ENCODE measurements around the gene ADCY3. TPM values are rescaled to one million over a fixed set of nuclear protein-coding genes. Genes with fewer than 3 reads are reported as not detected.

ADCY3 gene
- polyA plus RNA-seq, 1 of the 3 experiments (the other 2 are of a cell fraction): 53.9 TPM

DNA sequence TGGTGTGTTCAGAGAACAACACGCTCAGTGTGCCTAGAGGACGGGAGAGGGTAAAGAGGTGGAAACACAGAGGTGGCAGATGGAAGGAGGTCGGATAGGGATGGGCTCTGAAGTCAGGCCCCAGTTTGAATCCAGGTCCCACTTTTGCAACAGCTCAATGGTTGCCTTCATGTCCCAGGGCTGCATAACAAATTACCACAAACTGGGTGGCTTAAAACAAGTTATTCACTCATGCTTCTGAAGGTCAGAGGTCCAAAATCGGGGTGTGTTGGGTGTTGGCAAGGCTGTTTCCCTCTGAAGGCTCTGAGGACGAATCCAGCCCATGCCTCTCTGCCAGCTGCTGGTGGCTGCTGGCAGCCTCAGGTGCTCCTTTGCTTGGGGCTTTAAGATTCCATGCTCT, 12.7 kb upstream of the ADCY3 start:
- ChIA-PET POLR2A (interaction anchor here (0.7 kb wide), 1 partner anchor 9 kb away, joined by 6 read pairs; no protein-coding TSS in a partner anchor), CTCF (interaction anchor here (0.9 kb wide), 1 partner anchor 43 kb away, joined by 3 read pairs; no protein-coding TSS in a partner anchor)
- Histone ChIP-seq H3F3A (replicated peaks; ENCODE audit: insufficient read depth) (no peaks in the 10 kb centered on the region), H3K9ac (no peak overlapping the region), H3K4me2 (no peak overlapping the region), H3K79me2 (ENCODE audit: insufficient read depth) (no peaks in the 10 kb centered on the region), H3K9me2 (no peaks in the 10 kb centered on the region), H3K27ac (ENCODE audit: low read depth in 2 of 2, low read length in 1 of 2) (no peak overlapping the region), H2AFZ (ENCODE audit: low read depth) (no peak overlapping the region), H3K36me3 (replicated peaks in 1 of 2; ENCODE audit: control insufficient read depth in 1 of 2, insufficient read depth in 2 of 2, low read length in 1 of 2) (no peaks in the 10 kb centered on the region), H4K20me1 (ENCODE audit: insufficient read depth) (no peaks in the 10 kb centered on the region), H3K4me1 (ENCODE audit: control insufficient read depth in 1 of 2, insufficient read depth in 2 of 2, low read depth in 1 of 2, low read length in 1 of 2) (no peaks in the 10 kb centered on the region), H3K27me3 (ENCODE audit: insufficient read depth) (no peaks in the 10 kb centered on the region), H3K4me3 (ENCODE audit: low read depth in 2 of 2, low read length in 1 of 2) (no peak overlapping the region), H3K9me3 (no peaks in the 10 kb centered on the region)
- DNase-seq: no peak
- TF ChIP-seq, protein P1, sequence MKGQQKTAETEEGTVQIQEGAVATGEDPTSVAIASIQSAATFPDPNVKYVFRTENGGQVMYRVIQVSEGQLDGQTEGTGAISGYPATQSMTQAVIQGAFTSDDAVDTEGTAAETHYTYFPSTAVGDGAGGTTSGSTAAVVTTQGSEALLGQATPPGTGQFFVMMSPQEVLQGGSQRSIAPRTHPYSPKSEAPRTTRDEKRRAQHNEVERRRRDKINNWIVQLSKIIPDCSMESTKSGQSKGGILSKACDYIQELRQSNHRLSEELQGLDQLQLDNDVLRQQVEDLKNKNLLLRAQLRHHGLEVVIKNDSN (IDR thresholded peaks at IDR 0.05; ENCODE audit: borderline replicate concordance, low read depth): no peak
- TF ChIP-seq FOSL2 (IDR thresholded peaks at IDR 0.05; ENCODE audit: borderline replicate concordance, low read depth) (no peak), SMC3 (IDR thresholded peaks at IDR 0.05; ENCODE audit: low read depth, low read length) (no peak), RCOR1 (IDR thresholded peaks at IDR 0.05; ENCODE audit: low read length) (no peak), GABPA (IDR thresholded peaks at IDR 0.05; ENCODE audit: low read depth) (no peak), TCF12 (IDR thresholded peaks at IDR 0.05) (no peak), RAD21 (IDR thresholded peaks at IDR 0.05; ENCODE audit: low read length) (no peak), TAF1 (IDR thresholded peaks at IDR 0.05; ENCODE audit: borderline replicate concordance, low read depth, low read length) (no peak), ELF1 (IDR thresholded peaks at IDR 0.05) (no peak), RFX5 (IDR thresholded peaks at IDR 0.05; ENCODE audit: low read length) (no peak), MEF2A (IDR thresholded peaks at IDR 0.05; ENCODE audit: borderline replicate concordance, low read depth) (no peak), MXI1 (IDR thresholded peaks at IDR 0.05; ENCODE audit: low read depth, low read length) (no peak)
- TF ChIP-seq, protein P2, sequence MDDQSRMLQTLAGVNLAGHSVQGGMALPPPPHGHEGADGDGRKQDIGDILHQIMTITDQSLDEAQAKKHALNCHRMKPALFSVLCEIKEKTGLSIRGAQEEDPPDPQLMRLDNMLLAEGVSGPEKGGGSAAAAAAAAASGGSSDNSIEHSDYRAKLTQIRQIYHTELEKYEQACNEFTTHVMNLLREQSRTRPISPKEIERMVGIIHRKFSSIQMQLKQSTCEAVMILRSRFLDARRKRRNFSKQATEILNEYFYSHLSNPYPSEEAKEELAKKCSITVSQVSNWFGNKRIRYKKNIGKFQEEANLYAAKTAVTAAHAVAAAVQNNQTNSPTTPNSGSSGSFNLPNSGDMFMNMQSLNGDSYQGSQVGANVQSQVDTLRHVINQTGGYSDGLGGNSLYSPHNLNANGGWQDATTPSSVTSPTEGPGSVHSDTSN (IDR thresholded peaks at IDR 0.05): no peak
- TF ChIP-seq, protein P3, sequence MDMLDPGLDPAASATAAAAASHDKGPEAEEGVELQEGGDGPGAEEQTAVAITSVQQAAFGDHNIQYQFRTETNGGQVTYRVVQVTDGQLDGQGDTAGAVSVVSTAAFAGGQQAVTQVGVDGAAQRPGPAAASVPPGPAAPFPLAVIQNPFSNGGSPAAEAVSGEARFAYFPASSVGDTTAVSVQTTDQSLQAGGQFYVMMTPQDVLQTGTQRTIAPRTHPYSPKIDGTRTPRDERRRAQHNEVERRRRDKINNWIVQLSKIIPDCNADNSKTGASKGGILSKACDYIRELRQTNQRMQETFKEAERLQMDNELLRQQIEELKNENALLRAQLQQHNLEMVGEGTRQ (IDR thresholded peaks at IDR 0.05; ENCODE audit: borderline replicate concordance, low read depth, low read length): no peak
- 70% methylated on average over 5 of the region's 5 CpGs for WGBS (ENCODE audit: low lambda C conversion rate)

DNA sequence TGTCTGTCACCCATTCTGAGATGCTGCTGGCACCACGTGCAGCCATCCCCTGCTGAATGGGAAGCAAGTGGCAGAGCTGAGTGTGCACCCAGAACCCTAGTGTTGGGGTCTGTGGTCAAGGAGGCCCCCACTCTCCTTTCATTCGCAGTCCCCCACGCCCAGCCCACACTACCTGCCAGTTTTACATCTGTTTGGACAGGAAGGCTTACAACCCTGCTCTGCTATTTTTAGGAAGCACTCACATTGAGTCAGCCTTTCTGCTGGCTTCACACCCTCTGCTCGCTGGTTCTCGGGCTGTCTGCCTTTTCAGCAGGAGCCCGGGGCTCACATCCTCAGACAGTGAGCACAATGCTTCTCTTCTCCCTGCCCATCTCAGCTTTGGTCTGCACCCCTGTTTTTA, 10.7 kb upstream of the ADCY3 start:
- H3K27ac ChIP-seq (ENCODE audit: low read depth in 2 of 2, low read length in 1 of 2): no peak overlapping the region; a peak in 1 of 4 replicates
- H3K4me1 ChIP-seq (ENCODE audit: control insufficient read depth in 1 of 2, insufficient read depth in 2 of 2, low read depth in 1 of 2, low read length in 1 of 2): no peaks in the 10 kb centered on the region
- no peak overlapping the region for H3K4me3 ChIP-seq (ENCODE audit: low read depth in 2 of 2, low read length in 1 of 2)
- CTCF ChIA-PET: no interaction called here
- no peak overlapping the region for H3K9ac ChIP-seq
- H3K36me3 ChIP-seq (replicated peaks in 1 of 2; ENCODE audit: control insufficient read depth in 1 of 2, insufficient read depth in 2 of 2, low read length in 1 of 2): no peaks in the 10 kb centered on the region
- H3K27me3 ChIP-seq (ENCODE audit: insufficient read depth): no peaks in the 10 kb centered on the region
- no peaks in the 10 kb centered on the region for H3F3A ChIP-seq (replicated peaks; ENCODE audit: insufficient read depth)
- POLR2A ChIA-PET: no interaction called here
- no peaks in the 10 kb centered on the region for H3K9me3 ChIP-seq
- DNase-seq: no peak
- peak overlapping the region; percentile 8; the same call in 1 of the 2 replicates for H3K4me2 ChIP-seq
- no peaks in the 10 kb centered on the region for H3K79me2 ChIP-seq (ENCODE audit: insufficient read depth)
- 69% methylated on average over 6 of the region's 6 CpGs for WGBS (ENCODE audit: low lambda C conversion rate)
- H3K9me2 ChIP-seq: no peaks in the 10 kb centered on the region
- no peaks in the 10 kb centered on the region for H4K20me1 ChIP-seq (ENCODE audit: insufficient read depth)
- peak overlapping the region; percentile 47 for H2AFZ ChIP-seq (ENCODE audit: low read depth)
- TF ChIP-seq FOXJ3 (CRISPR knock-in tag; IDR thresholded peaks at IDR 0.05) (no peak), EP300 (IDR thresholded peaks at IDR 0.05; ENCODE audit: borderline replicate concordance in 1 of 2, low read depth in 1 of 2, low read length in 1 of 2) (no peak), NRF1 (IDR thresholded peaks at IDR 0.05; ENCODE audit: low read depth, low read length) (no peak), FOSL2 (IDR thresholded peaks at IDR 0.05; ENCODE audit: borderline replicate concordance, low read depth) (no peak), EZH2phosphoT487 (IDR thresholded peaks at IDR 0.05; ENCODE audit: borderline replicate concordance, low read depth) (no peak), GATA2 (CRISPR knock-in tag; IDR thresholded peaks at IDR 0.05) (no peak)
- TF ChIP-seq, protein P4, sequence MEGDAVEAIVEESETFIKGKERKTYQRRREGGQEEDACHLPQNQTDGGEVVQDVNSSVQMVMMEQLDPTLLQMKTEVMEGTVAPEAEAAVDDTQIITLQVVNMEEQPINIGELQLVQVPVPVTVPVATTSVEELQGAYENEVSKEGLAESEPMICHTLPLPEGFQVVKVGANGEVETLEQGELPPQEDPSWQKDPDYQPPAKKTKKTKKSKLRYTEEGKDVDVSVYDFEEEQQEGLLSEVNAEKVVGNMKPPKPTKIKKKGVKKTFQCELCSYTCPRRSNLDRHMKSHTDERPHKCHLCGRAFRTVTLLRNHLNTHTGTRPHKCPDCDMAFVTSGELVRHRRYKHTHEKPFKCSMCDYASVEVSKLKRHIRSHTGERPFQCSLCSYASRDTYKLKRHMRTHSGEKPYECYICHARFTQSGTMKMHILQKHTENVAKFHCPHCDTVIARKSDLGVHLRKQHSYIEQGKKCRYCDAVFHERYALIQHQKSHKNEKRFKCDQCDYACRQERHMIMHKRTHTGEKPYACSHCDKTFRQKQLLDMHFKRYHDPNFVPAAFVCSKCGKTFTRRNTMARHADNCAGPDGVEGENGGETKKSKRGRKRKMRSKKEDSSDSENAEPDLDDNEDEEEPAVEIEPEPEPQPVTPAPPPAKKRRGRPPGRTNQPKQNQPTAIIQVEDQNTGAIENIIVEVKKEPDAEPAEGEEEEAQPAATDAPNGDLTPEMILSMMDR (IDR thresholded peaks at IDR 0.05): no peak
